DOHH2 (cell line): ENCODE measurements around the gene TAF4B.

ENCODE experiments used
- EZH2phosphoT487 ChIP-seq: fragments of 200-600 bp; sonication (generic); IDR thresholded peaks from 2 replicates; pipeline ENCODE4 v1.6.1; 2017; ENCODE audit warnings: borderline replicate concordance, mild to moderate bottlenecking, antibody characterized with exemption, low read length, moderate library complexity, mixed read lengths
- TF ChIP-seq, protein P1 (sequence below): fragments of 200-600 bp; sonication (generic); IDR thresholded peaks from one replicate; pipeline ENCODE4 v1.5.1; 2014; ENCODE audit warnings: antibody characterized with exemption, mild to moderate bottlenecking, low read depth, low read length; ENCODE audit not compliant: poor library complexity, severe bottlenecking

GRCh38 chr18:26206488-26206887 is 19.8 kb upstream of the TAF4B start:
- TF ChIP-seq, protein P1, sequence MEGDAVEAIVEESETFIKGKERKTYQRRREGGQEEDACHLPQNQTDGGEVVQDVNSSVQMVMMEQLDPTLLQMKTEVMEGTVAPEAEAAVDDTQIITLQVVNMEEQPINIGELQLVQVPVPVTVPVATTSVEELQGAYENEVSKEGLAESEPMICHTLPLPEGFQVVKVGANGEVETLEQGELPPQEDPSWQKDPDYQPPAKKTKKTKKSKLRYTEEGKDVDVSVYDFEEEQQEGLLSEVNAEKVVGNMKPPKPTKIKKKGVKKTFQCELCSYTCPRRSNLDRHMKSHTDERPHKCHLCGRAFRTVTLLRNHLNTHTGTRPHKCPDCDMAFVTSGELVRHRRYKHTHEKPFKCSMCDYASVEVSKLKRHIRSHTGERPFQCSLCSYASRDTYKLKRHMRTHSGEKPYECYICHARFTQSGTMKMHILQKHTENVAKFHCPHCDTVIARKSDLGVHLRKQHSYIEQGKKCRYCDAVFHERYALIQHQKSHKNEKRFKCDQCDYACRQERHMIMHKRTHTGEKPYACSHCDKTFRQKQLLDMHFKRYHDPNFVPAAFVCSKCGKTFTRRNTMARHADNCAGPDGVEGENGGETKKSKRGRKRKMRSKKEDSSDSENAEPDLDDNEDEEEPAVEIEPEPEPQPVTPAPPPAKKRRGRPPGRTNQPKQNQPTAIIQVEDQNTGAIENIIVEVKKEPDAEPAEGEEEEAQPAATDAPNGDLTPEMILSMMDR: no peak
- no peak for TF ChIP-seq EZH2phosphoT487
